Neural cell (in vitro differentiated cells): ENCODE results near the gene MDP1.

Experiments used
- EZH2 ChIP-seq: fragments of 200-600, 300-800 bp; shearing (Covaris generic), sonication (generic); IDR thresholded peaks from 2 replicates; pipeline ENCODE4 v1.6.1; 2014; ENCODE audit warnings: antibody characterized with exemption, low read length, borderline replicate concordance, mild to moderate bottlenecking; ENCODE audit not compliant: insufficient read depth, poor library complexity, severe bottlenecking
- RAD21 ChIP-seq: fragments of 450-650 bp; conservative IDR thresholded peaks from 2 replicates; pipeline ENCODE4 v1.6.1; 2014; ENCODE audit warnings: antibody characterized with exemption, mild to moderate bottlenecking, moderate library complexity
- REST ChIP-seq: IDR thresholded peaks from 2 replicates; pipeline ENCODE4 v1.6.1; 2012; ENCODE audit warnings: borderline replicate concordance
- TAF1 ChIP-seq: IDR thresholded peaks from 2 replicates; pipeline ENCODE4 v1.6.1; 2012; ENCODE audit warnings: low read depth
- TF ChIP-seq, protein P1 (sequence below): fragments of 450-650 bp; IDR thresholded peaks from 2 replicates; pipeline ENCODE4 v1.5.1; 2014; ENCODE audit warnings: antibody characterized with exemption, mild to moderate bottlenecking, moderate library complexity; ENCODE audit not compliant: poor library complexity, severe bottlenecking

GRCh38 chr14:24237463-24237955 is 21.6 kb upstream of the MDP1 start:
- TF ChIP-seq EZH2 (no peak), RAD21 (no peak), TAF1 (no peak), REST (no peak)
- TF ChIP-seq, protein P1, sequence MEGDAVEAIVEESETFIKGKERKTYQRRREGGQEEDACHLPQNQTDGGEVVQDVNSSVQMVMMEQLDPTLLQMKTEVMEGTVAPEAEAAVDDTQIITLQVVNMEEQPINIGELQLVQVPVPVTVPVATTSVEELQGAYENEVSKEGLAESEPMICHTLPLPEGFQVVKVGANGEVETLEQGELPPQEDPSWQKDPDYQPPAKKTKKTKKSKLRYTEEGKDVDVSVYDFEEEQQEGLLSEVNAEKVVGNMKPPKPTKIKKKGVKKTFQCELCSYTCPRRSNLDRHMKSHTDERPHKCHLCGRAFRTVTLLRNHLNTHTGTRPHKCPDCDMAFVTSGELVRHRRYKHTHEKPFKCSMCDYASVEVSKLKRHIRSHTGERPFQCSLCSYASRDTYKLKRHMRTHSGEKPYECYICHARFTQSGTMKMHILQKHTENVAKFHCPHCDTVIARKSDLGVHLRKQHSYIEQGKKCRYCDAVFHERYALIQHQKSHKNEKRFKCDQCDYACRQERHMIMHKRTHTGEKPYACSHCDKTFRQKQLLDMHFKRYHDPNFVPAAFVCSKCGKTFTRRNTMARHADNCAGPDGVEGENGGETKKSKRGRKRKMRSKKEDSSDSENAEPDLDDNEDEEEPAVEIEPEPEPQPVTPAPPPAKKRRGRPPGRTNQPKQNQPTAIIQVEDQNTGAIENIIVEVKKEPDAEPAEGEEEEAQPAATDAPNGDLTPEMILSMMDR = no peak
